ENCODE data around the gene DPM2. TPM values are rescaled to one million over a fixed set of nuclear protein-coding genes. Genes with fewer than 3 reads are reported as not detected.

The DPM2 gene
- total and polyA plus RNA-seq, 2 of the 4 experiments (the other 2 are of a cell fraction), result 10.8 to 60.6 TPM

DNA sequence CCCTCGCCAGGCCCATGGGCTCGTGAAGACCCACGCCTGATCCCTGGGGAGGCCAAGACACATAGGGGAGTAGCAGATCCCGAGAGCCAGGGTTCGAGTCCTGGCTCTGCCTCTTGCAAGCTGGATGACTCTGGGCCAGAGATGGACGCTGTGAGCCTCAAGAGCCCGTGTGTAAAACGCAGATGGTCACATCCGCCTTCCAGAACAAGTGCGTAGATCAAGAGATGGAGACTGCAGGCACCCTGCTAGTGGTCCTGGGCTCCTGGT, 29.1 kb downstream of the DPM2 start:
- peaks cover 0 to 3% of the 10 kb centered on the region in 2 experiments; a peak in 1 of 4 replicates for H3K79me1 ChIP-seq (ENCODE audit: low read depth in 1 of 2, low read length in 2 of 2)
- intact Hi-C loops (cut with micrococcal nuclease) (no loop called here), in situ Hi-C loops (cut with MboI; ENCODE audit: low sequenced_read_pairs) (no loop called here), dilution Hi-C loops (cut with HindIII; ENCODE audit: low sequenced_read_pairs, unreplicated experiment) (no loop called here)
- no peaks in the 10 kb centered on the region for H4K20me1 ChIP-seq (ENCODE audit: insufficient read depth, low read length)
- ChIA-PET POLR2A (ENCODE audit: unreplicated experiment) (no interaction called here), CTCF (no interaction called here)
- H3K36me3 ChIP-seq (ENCODE audit: control insufficient read depth, insufficient read depth, low read length), result peaks cover 27% of the 10 kb centered on the region
- H2BK120ac ChIP-seq (ENCODE audit: low read depth, low read length), result no peak overlapping the region
- H3K9me3 ChIP-seq (ENCODE audit: control insufficient read depth, insufficient read depth, low read length), result no peaks in the 10 kb centered on the region
- no peak overlapping the region for H4K5ac ChIP-seq (ENCODE audit: low read depth, low read length)
- no peak overlapping the region for H2BK20ac ChIP-seq (ENCODE audit: low read depth, low read length)
- no peak overlapping the region for H3K56ac ChIP-seq (ENCODE audit: extremely low read depth, insufficient read depth, low read length)
- H3K4ac ChIP-seq (ENCODE audit: low read depth, low read length), result no peak overlapping the region
- no peak overlapping the region for H3K4me3 ChIP-seq (ENCODE audit: insufficient read depth, low read depth, low read length)
- no peak overlapping the region for H3K4me2 ChIP-seq (ENCODE audit: low read depth, low read length)
- no peak overlapping the region for H3K9ac ChIP-seq (ENCODE audit: low read depth, low read length)
- no peak overlapping the region for H2AFZ ChIP-seq (replicated peaks; ENCODE audit: low read length, poor library complexity)
- BruUV-seq (replicated peaks), result no TSS peak
- TF ChIP-seq MXI1 (IDR thresholded peaks at IDR 0.05; ENCODE audit: borderline replicate concordance, low read depth, low read length) (no peak), RFX5 (IDR thresholded peaks at IDR 0.05; ENCODE audit: low read depth, low read length) (no peak), NFE2L2 (IDR thresholded peaks at IDR 0.05; ENCODE audit: low read depth, low read length) (no peak), CEBPB (IDR thresholded peaks at IDR 0.05; ENCODE audit: low read depth, low read length) (no peak)
- H2AK9ac ChIP-seq (replicated peaks; ENCODE audit: low read depth, low read length, poor library complexity), result peak overlapping the region; percentile 37
- H2BK5ac ChIP-seq (ENCODE audit: low read depth, low read length, poor library complexity, severe bottlenecking), result no peak overlapping the region
- no peak overlapping the region for H3K27ac ChIP-seq (ENCODE audit: insufficient read depth, low read length)
- DNase-seq, result no peak
- 100% methylated on average over 3 of the region's 10 CpGs; no CpG with 5 or more reads in 1 of the 2 experiments for WGBS, 2 experiments (ENCODE audit: extremely low coverage in 2 of 2, insufficient read length in 1 of 2)
- no peak overlapping the region for H2AK5ac ChIP-seq (ENCODE audit: low read depth, low read length)
- no peak for ATAC-seq (ENCODE audit: low read depth)
- H3K18ac ChIP-seq (ENCODE audit: low read depth, low read length), result no peak overlapping the region
- no peak overlapping the region for H4K8ac ChIP-seq (ENCODE audit: low read depth in 2 of 2, low read length in 2 of 2)
- no peak overlapping the region for H4K91ac ChIP-seq (ENCODE audit: insufficient read depth, low read depth, low read length)
- H3K27me3 ChIP-seq (ENCODE audit: control insufficient read depth, insufficient read depth, low read length), result no peaks in the 10 kb centered on the region
- H3K14ac ChIP-seq (replicated peaks; ENCODE audit: low read depth, low read length), result no peak overlapping the region
- H3K9me1 ChIP-seq (ENCODE audit: insufficient read depth, low read length), result no peaks in the 10 kb centered on the region
- no peak overlapping the region for H2BK15ac ChIP-seq (ENCODE audit: low read depth, low read length)
- peaks cover 11% of the 10 kb centered on the region for H3K4me1 ChIP-seq (ENCODE audit: control insufficient read depth, insufficient read depth, low read length)
- no peak overlapping the region for H3K23ac ChIP-seq (ENCODE audit: low read depth, low read length)

Data from IMR-90 (cell line).